ENCODE results near the gene PIK3IP1.

The PIK3IP1 gene

GRCh38 chr22:31308181-31308580 is 15.9 kb upstream of the PIK3IP1 start:
- no peak for DNase-seq

DNA sequence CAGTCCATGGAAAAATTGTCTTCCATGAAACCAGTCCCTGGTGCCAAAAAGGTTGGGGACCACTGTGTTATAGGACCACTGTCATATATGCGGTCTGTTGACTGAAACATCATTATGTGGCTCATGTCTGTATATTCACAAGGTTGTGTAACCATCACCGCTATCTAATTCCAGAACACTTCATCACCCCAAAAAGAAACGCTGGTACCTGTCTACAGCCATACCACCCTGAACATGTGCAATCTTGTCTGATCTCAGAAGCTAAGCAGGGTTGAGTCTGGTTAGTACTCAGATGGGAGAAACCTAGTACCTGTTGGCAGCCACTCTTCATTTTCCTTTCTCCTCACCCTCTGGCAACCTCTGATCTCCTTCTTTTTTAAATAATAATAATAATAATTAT is 12.9 kb upstream of the PIK3IP1 start:
- no peak for DNase-seq

- no peak for DNase-seq
Observed at GRCh38 chr22:31302537-31302936, 10.2 kb upstream of the PIK3IP1 start.

- no peak for DNase-seq
Observed at GRCh38 chr22:31302006-31302405, 9.7 kb upstream of the PIK3IP1 start.

DNA sequence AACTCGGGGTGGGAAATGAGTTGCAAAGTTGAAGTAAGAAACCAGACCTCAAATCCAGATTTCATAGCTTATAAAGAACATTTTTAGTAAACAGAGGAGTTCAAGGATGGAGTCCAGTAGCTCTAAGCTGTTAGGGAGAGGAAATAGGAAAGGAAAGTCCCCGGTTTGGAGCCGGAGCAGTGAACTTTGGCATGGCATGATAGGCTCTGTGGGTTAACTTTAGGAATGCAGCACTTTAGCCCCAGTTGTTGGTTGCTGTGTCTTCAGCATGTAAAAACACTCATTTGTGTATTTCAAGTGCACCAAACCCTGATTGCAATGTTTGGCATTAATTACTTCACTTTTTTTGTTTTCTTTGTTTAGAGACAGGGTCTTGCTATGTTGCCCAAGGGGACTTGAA is 8.6 kb upstream of the PIK3IP1 start:
- DNase-seq, result no peak

GRCh38 chr22:31295831-31296657 is 3.8 kb upstream of the PIK3IP1 start:
- no peak for DNase-seq

GRCh38 chr22:31295360-31295759 is 3.1 kb upstream of the PIK3IP1 start:
- no peak for DNase-seq

DNA sequence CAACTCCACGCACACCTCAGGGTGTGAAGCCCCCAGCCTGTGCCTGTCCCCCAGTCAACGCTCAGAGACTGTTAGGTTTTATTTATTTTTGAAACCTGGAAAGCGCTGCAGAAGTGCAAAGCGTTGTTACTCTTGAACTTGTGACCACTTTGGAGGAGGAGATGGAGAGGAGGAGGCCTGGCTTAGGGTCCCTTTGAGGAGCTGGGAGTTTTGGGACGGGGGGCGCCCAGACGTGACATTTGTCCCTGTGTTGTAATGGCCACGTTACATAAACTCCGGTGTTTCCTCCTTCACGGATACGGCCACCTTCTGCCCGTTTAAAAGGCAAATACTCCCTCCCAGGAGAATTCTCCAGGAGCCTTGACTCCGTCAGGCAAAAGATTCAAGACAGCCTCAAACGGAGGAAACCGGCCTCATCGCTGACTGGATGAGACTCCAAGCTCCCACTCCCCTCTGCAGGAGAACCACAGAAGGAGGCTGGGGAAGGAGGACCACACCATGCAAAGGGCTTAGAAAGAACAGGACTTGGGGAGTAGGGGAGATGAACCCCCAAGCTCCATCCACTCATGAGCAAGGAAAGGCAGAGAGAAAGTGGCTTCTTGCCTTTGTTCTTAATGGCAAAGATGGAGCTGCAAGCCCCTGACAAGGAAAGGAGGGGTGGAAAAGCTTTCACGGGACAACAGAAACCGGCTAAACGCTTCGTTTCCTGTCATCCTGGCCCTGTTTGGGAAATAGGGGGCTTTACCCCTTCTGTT is 630 bp downstream of the PIK3IP1 start:
- no peak for DNase-seq

DNA sequence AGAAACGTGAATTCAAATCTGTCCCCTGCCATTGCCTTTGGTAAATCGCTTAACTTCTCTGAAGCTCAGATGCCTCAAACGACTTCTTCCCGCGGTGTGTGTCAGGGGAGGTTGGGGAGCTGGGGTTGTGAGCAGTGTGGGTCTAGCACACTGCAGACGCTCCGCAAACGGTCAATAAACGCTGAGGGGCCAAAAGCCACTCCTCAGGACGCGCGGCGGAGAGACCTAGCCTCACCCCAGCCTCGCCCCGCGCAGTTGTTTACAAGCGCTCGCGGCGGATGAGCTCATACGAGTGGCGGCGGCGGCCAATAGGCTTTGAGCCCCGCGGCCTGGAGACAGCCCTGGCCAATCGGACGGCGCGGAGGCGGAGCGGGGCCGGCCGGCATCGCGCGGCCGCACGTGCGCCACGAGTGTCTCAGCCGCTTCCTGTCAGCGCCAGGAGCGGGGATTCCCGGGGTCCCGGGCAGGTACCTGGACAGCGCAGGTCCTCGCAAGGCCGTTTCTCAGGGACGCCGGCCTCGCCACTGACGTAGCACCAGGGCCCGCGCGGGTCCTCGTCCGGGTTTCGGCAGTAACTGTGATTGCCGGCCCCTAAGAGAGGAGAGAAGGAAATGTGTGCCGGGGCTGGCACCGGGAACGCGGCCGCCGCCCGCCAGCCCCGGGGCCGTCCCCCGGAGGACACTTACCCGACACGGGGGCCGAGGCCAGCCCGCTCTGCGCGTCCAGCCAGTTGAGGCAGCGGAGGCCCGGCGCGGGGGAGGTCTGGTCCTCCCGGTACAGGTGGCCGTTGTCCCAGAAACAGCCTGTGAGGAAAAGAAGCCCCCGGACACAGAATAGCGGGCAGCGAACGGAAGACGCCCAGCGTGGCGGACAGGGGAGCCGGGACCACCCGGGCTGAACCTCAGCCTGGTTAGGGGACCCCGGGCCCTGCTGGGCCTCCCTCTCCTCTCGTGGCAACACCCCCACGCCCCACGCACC is 1.5 kb downstream of the PIK3IP1 start:
- peak; percentile 92 to 97 (median 93) for DNase-seq

GRCh38 chr22:31289344-31289743 is 2.9 kb downstream of the PIK3IP1 start:
- DNase-seq, result no peak

DNA sequence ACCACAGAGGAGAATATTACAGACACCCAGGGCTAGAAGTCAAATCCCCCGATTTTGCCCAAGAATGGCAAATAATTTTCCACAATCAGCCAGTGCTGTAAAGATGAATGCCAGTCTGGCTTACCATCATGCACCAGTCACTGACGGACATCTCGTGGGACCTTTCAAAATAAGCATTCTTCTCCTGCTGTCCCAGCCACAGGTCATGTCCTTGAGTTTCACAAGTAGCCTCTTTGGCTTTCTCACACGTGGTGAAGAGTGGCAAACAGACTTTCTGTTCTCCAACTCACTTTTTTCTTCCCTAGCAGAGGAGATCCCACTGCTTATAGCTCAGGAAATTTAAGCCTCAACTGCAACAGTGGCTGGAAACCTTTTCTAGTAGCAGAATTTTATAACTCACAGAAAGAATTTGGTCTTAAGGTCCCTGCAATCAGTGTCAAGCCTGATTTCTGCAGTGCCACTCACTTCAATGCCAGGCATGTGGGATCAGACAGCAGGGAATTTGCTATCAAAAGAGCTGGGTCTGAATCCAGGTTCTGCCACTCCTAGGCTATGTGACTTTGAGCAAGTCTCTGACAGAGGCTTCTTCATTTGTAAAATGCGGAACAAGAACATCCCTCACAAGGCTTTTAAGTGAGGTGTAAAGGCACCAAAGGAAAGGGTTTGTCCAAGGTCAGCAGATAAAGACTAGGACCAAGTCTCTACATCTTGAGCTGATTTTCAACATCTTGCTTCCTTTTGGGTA is 3.6 kb downstream of the PIK3IP1 start:
- no peak for DNase-seq

DNA sequence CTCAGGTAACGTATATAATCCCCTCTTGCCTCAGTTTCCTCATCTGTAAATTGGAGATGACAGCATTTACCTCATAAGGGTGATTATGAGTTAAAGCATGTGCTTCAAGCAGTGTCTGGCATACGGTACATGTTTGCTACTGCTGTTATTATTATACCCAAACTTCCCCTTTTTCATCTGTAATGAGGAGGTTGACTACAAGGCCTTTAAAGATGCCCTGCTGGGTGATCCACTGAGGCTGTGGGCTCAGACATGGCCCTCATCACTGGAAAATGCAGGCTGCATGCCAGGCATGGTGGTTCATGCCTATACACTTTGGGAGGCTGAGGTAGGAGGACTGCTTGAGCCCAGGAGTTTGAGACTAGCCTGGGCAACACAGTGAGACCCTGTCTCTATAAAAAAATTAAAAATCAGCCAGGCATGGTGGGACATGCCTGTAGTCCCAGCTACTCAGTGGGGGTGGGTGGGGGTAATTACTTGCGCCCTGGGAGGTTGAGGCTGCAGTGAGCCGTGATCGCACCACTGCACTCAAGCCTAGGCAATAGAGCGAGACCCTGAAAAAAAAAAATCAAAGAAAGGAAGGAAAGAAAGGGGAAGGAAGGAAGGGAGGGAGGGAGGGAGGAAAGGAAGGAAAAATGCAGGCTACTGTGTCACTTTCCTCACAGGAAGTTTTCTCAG is 4.3 kb downstream of the PIK3IP1 start:
- no peak for DNase-seq

DNA sequence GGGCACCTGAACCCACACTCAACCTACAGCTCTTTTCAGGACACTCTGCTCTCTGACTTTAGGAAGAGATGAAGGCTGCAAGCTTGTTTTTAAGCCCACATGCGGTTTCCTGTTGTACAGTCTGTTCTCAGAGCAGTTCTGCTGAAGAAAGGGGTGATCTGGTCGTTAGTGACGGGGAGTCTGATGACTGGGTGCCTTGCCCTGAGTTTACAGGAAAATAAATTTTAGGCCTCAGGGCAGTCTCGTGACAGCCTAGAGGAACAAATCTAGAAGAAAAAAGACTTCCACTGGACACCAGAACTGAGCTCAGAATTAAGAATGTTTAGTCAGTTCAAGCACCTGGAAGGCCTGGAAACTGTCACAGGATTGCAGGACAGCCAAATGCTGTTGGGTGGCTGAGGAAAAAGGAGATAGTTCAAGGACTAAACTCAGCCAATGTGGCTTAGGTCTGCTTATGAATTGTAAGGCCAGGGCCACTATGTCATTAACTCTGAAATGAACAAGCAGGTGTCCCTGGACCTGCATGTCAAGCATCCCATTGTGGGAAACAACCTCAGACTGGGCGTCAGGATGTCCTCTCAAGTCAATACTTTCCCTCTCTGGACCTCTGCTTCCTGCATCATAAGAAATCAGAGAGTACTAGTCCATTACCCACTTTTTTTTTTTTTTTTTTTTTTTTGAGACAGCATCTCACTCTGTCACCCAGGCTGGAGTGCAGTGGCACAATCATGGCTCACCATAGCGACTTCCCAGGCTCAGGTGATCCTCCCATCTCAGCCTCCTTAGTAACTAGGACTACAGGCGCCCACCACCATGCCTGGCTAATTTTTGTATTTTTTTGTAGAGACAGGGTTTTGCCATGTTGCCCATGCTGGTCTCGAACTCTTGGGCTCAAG is 5.7 kb downstream of the PIK3IP1 start:
- peak in 4 of 5 donors; percentile 42 to 86 (median 61) for DNase-seq

DNA sequence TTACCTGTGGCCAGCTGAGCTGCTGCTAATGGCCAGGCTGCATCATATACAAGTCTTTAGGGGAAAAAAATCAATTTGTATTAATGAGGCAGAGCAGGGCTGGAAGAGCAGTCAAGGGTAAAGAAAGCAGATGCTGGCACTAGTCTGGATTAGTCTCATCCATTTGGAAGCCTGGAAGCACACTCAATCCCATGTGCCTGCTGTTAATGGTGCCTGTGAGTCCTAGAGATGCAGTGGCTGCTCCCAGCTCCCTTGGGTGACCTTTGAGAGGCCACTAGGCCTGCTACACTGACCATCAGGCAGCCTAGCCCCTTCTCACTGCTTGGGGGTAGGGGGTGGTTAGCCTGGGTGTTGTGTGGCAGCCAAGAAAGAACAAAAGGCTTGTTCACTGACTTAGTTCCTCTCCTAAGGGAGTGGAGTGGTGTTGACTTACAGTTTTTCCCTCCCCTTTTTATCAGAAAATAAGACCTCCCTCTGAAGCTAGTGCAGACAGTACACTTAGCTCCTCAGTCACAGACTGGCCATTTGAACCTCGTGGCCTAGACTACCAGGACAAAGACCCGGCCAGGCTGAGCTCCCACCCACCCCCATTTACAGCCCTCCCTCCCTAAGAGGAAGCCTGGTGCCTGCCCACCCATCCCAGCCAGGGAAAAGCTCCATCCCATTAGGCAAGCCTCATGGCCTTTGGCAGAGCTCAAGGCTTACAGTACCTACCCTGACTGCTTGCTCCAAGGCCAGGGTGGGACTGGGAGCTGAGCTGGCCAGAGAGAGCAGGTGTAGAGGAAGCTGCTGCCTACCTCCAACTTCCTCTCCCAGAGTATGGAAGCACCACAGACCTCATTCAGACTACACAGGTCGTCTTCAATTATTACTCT is 7.8 kb downstream of the PIK3IP1 start:
- DNase-seq, result no peak

DNA sequence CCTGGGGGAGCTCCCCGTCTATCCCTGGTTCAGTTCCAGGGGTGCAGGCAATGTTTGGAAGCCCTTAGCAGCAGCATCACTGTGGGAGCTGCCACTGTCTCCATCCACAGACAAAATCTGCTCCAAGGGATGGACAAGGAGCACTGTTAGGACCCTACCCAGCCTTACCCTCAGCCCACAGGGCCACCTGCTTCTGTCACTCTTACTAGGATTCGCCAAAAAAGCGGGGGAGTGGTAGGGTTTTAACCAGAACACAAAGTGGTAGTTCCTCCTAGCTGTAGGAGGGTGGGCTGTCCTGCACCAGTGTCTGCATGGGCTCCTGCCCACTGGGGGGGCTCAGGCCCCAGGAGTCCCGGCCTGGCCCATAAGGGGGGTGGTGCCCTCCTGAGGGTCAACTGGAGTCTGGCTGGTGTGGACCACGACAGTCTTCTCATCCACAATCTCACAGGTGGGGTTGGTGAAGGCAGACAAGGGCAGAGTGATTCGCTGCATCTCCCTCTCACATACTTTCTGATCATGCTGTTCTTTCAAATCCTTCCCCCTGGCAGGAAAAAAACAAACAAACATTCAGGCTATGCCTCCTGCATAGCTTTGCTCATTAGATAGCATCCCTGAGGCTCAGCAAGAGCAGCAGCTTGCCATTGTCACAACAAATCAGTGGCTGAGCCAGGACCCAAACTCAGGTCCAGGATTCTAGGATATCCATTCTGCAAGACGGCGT is 9.4 kb downstream of the PIK3IP1 start:
- no peak for DNase-seq

DNA sequence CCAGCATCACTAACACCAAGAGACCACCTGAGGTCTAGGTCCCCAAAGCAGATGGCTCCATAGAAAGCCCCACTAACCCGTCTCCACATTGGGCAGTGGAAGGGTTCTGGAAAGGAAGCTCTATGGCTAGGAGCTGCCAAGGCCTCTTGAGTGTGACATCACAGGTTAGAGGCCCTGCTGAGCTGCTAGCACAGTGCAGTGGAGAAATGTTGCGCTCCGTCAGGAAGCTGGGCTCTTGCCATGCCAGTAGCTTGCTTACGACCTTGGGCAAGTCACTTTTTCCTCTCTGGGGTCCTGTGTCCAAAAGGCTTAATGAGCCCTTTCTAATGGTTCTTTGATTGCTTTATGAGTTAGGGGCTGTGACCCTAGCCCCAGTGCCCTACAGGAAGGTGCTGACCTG is 10.6 kb downstream of the PIK3IP1 start:
- DNase-seq, result no peak

GRCh38 chr22:31279821-31280505 is 12.3 kb downstream of the PIK3IP1 start:
- no peak for DNase-seq

DNA sequence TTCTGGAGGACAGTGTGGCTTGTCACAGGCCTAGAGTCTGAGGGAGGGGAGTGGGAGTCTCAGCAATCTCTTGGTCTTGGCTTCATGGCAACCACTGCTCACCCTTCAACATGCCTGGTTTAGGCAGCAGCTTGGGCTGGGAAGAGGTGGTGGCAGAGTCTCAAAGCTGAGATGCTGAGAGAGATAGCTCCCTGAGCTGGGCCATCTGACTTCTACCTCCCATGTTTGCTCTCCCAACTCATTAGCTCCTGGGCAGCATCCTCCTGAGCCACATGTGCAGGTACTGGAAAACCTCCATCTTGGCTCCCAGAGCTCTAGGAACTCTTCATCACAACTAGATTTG is 13.0 kb downstream of the PIK3IP1 start:
- no peak for DNase-seq

Measured in T-helper 1 cell (primary cell).